ENCODE results near the gene TCERG1L. TPM values are rescaled to one million over a fixed set of nuclear protein-coding genes. Genes with fewer than 3 reads are reported as not detected.

Gene TCERG1L
- polyA plus RNA-seq, 1 of the 3 experiments (the other 2 are of a cell fraction): not detected

DNA sequence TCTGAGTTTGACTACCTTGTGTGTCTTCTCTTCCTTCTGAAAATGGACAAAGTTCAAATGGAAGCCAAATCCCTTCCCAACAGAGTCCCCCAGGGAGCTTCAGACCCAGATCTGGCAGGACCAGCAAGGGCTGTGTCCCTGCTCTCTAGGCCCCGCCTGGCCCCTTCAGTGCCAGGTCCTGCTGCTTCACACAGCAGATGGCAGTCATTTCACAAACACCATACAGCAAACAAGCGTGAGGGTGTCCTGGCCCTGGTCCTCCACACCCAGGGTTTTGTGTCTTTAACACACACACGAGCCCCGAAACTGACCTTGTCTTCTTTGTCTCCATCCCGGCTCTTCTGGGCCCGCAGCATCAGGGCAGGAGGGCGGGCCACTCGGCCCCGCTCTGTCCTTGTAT is 145.0 kb downstream of the TCERG1L start (continued):
- TF ChIP-seq, protein P1, sequence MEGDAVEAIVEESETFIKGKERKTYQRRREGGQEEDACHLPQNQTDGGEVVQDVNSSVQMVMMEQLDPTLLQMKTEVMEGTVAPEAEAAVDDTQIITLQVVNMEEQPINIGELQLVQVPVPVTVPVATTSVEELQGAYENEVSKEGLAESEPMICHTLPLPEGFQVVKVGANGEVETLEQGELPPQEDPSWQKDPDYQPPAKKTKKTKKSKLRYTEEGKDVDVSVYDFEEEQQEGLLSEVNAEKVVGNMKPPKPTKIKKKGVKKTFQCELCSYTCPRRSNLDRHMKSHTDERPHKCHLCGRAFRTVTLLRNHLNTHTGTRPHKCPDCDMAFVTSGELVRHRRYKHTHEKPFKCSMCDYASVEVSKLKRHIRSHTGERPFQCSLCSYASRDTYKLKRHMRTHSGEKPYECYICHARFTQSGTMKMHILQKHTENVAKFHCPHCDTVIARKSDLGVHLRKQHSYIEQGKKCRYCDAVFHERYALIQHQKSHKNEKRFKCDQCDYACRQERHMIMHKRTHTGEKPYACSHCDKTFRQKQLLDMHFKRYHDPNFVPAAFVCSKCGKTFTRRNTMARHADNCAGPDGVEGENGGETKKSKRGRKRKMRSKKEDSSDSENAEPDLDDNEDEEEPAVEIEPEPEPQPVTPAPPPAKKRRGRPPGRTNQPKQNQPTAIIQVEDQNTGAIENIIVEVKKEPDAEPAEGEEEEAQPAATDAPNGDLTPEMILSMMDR (IDR thresholded peaks at IDR 0.05): no peak
- TF ChIP-seq SIN3A (IDR thresholded peaks at IDR 0.05; ENCODE audit: borderline replicate concordance, low read depth, low read length) (no peak), NRF1 (IDR thresholded peaks at IDR 0.05; ENCODE audit: low read depth, low read length) (no peak)

GRCh38 chr10:131165092-131165491 is 146.4 kb downstream of the TCERG1L start:
- no peak overlapping the region for H3K27ac ChIP-seq (ENCODE audit: low read depth in 2 of 2, low read length in 1 of 2)
- peaks cover 0 to 6% of the 10 kb centered on the region in 2 experiments; a peak in 1 of 4 replicates for H3K4me1 ChIP-seq (ENCODE audit: control insufficient read depth in 1 of 2, insufficient read depth in 2 of 2, low read depth in 1 of 2, low read length in 1 of 2)
- no peaks in the 10 kb centered on the region for H3K9me3 ChIP-seq
- CTCF ChIA-PET: interaction anchor here (1.7 kb wide), 1 partner anchor 16 kb away, joined by 4 read pairs; no protein-coding TSS in a partner anchor
- no peaks in the 10 kb centered on the region for H3F3A ChIP-seq (replicated peaks; ENCODE audit: insufficient read depth)
- TF ChIP-seq CHD2 (IDR thresholded peaks at IDR 0.05; ENCODE audit: low read length, partially characterized antibody) (no peak), RXRA (IDR thresholded peaks at IDR 0.05; ENCODE audit: borderline replicate concordance, low read depth) (no peak), NFIC (IDR thresholded peaks at IDR 0.05; ENCODE audit: borderline replicate concordance) (no peak), FOXJ3 (CRISPR knock-in tag; IDR thresholded peaks at IDR 0.05) (no peak), ELF1 (IDR thresholded peaks at IDR 0.05) (no peak), USF1 (IDR thresholded peaks at IDR 0.05; ENCODE audit: borderline replicate concordance, low read depth) (no peak), FOXM1 (IDR thresholded peaks at IDR 0.05; ENCODE audit: low read depth) (no peak)
- no peak overlapping the region for H3K4me2 ChIP-seq
- H3K27me3 ChIP-seq (ENCODE audit: insufficient read depth): no peaks in the 10 kb centered on the region
- no peak for DNase-seq
- H3K9ac ChIP-seq: no peak overlapping the region
- H3K9me2 ChIP-seq: no peaks in the 10 kb centered on the region
- H3K36me3 ChIP-seq (replicated peaks in 1 of 2; ENCODE audit: control insufficient read depth in 1 of 2, insufficient read depth in 2 of 2, low read length in 1 of 2): no peaks in the 10 kb centered on the region
- H2AFZ ChIP-seq (ENCODE audit: low read depth): no peak overlapping the region
- H3K4me3 ChIP-seq (ENCODE audit: low read depth in 2 of 2, low read length in 1 of 2): no peak overlapping the region
- POLR2A ChIA-PET: no interaction called here
- no peaks in the 10 kb centered on the region for H4K20me1 ChIP-seq (ENCODE audit: insufficient read depth)
- H3K79me2 ChIP-seq (ENCODE audit: insufficient read depth): no peaks in the 10 kb centered on the region
- 30% methylated on average over 7 of the region's 7 CpGs for WGBS (ENCODE audit: low lambda C conversion rate)

DNA sequence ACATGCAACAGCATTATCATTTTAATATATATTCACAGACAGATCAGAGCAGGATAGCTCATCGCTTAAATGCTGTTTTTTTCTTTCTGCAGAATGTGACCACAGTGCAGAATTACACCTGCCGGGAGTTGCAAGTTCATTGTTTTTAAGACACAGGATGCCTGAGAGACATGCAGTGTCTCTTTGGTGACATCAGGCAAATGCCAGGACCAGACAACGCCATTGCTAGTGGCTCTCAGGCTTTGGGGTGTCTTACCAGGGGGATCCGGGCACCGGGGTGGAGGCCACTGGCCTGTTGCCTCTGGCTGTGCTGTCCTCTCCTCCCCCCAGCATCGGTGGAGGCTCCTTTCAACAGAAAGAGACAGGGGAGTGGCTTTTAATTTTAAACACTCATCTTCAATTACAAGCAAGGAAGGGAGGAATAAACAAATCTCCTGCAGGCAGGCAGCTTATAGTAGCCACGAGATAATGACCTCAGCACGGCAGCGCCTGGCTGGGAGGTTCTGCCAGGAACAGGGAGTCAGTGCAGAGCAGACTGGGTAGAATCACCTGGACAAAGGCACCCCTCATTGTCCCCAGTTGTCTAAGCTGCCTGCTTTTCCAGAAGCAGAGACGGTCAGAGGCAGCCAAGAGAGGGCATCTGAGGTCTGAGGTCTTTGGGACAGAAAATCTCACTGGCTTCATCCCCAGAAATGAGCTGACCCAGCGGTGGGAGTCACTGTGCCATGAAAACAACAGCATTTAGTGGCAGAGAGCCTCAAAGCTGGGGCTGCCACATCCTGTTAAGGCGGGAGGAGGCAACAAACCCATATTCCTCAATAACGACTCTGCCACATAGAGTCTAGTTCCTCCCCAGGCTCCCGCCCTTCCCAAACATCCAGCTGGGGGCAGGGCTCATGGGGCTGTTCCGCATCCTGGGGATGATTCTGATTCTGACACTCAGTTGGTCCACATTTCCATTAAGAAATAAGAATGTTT is 148.4 kb downstream of the TCERG1L start:
- no peaks in the 10 kb centered on the region for H3K79me2 ChIP-seq (ENCODE audit: insufficient read depth)
- 49% methylated on average over 9 of the region's 15 CpGs for WGBS (ENCODE audit: low lambda C conversion rate)
- no peaks in the 10 kb centered on the region for H3K36me3 ChIP-seq (replicated peaks in 1 of 2; ENCODE audit: control insufficient read depth in 1 of 2, insufficient read depth in 2 of 2, low read length in 1 of 2)
- no peak overlapping the region for H2AFZ ChIP-seq (ENCODE audit: low read depth)
- DNase-seq: no peak
- H3K4me1 ChIP-seq (ENCODE audit: control insufficient read depth in 1 of 2, insufficient read depth in 2 of 2, low read depth in 1 of 2, low read length in 1 of 2): peaks cover 0 to 6% of the 10 kb centered on the region in 2 experiments; a peak in 1 of 4 replicates
- no peak overlapping the region for H3K4me2 ChIP-seq
- H3K9me2 ChIP-seq: no peaks in the 10 kb centered on the region
- no peak overlapping the region for H3K9ac ChIP-seq
- POLR2A ChIA-PET: no interaction called here
- CTCF ChIA-PET: interaction anchor here (1.3 to 1.4 kb wide), 2 partner anchors 24 to 54 kb away, joined by 3 read pairs; no protein-coding TSS in a partner anchor
- H3K4me3 ChIP-seq (ENCODE audit: low read depth in 2 of 2, low read length in 1 of 2): no peak overlapping the region
- no peaks in the 10 kb centered on the region for H4K20me1 ChIP-seq (ENCODE audit: insufficient read depth)
- no peak overlapping the region for H3K27ac ChIP-seq (ENCODE audit: low read depth in 2 of 2, low read length in 1 of 2)
- no peaks in the 10 kb centered on the region for H3F3A ChIP-seq (replicated peaks; ENCODE audit: insufficient read depth)
- H3K9me3 ChIP-seq: no peaks in the 10 kb centered on the region
- no peaks in the 10 kb centered on the region for H3K27me3 ChIP-seq (ENCODE audit: insufficient read depth)
- no peak for TF ChIP-seq RCOR1 (IDR thresholded peaks at IDR 0.05; ENCODE audit: low read length)
- TF ChIP-seq RXRA (IDR thresholded peaks at IDR 0.05; ENCODE audit: borderline replicate concordance, low read depth): no peak
- no peak for TF ChIP-seq RAD21 (IDR thresholded peaks at IDR 0.05; ENCODE audit: low read length)
- TF ChIP-seq ELF1 (IDR thresholded peaks at IDR 0.05): no peak
- TF ChIP-seq TEAD4 (IDR thresholded peaks at IDR 0.05; ENCODE audit: borderline replicate concordance, insufficient read depth): no peak
- TF ChIP-seq MEF2A (IDR thresholded peaks at IDR 0.05; ENCODE audit: borderline replicate concordance, low read depth): no peak
- no peak for TF ChIP-seq USF1 (IDR thresholded peaks at IDR 0.05; ENCODE audit: borderline replicate concordance, low read depth)
- no peak for TF ChIP-seq NFIC (IDR thresholded peaks at IDR 0.05; ENCODE audit: borderline replicate concordance)
- TF ChIP-seq TAF1 (IDR thresholded peaks at IDR 0.05; ENCODE audit: borderline replicate concordance, low read depth, low read length): no peak
- no peak for TF ChIP-seq FOXM1 (IDR thresholded peaks at IDR 0.05; ENCODE audit: low read depth)
- TF ChIP-seq TCF12 (IDR thresholded peaks at IDR 0.05): no peak
- no peak for TF ChIP-seq YY1 (IDR thresholded peaks at IDR 0.05; ENCODE audit: low read depth)
- TF ChIP-seq MXI1 (IDR thresholded peaks at IDR 0.05; ENCODE audit: low read depth, low read length): no peak
- no peak for TF ChIP-seq ZBTB33 (IDR thresholded peaks at IDR 0.05; ENCODE audit: borderline replicate concordance, low read depth)
- TF ChIP-seq SIN3A (IDR thresholded peaks at IDR 0.05; ENCODE audit: borderline replicate concordance, low read depth, low read length): no peak
